Activated CD8-positive, alpha-beta memory T cell treated with anti-CD3 and anti-CD28 coated beads, Interleukin-2, amount 50 U/mL, for 4 hours (primary cell): ENCODE measurements around the gene SH2D2A.

Source experiments
- DNase-seq: peaks from one replicate; pipeline ENCODE4 v3.0.0-alpha.2; 2020

The SH2D2A gene

GRCh38 chr1:156816561-156817328, at the start of gene SH2D2A:
SH2D2A (minus strand) TSS chr1:156816848; CDS start chr1:156816708, 140 bp downstream.
- peak; percentile 94 for DNase-seq

- no peak for DNase-seq
Measured at GRCh38 chr1:156865865-156866248, 49.2 kb upstream of the SH2D2A start.

- DNase-seq = no peak
Measured at GRCh38 chr1:156865258-156865657, 48.6 kb upstream of the SH2D2A start.

GRCh38 chr1:156864796-156865195, 48.1 kb upstream of the SH2D2A start:
- no peak for DNase-seq

GRCh38 chr1:156863631-156864030, 47.0 kb upstream of the SH2D2A start:
- DNase-seq = no peak

GRCh38 chr1:156862997-156863599, 46.5 kb upstream of the SH2D2A start:
- no peak for DNase-seq

GRCh38 chr1:156862584-156862983, 45.9 kb upstream of the SH2D2A start:
- no peak for DNase-seq

- peak; percentile 63 for DNase-seq
Measured at GRCh38 chr1:156860628-156861423, 44.2 kb upstream of the SH2D2A start, which contains the start of gene NTRK1. NTRK1 (plus strand) TSS chr1:156860865; CDS start chr1:156860935, 70 bp downstream.

- DNase-seq = peak; percentile 72
Measured at GRCh38 chr1:156860113-156860627, 43.5 kb upstream of the SH2D2A start.

- DNase-seq = peak; percentile 33
Measured at GRCh38 chr1:156859523-156860112, 43.0 kb upstream of the SH2D2A start.

GRCh38 chr1:156858959-156859522, 42.4 kb upstream of the SH2D2A start, which contains the start of gene INSRR:
INSRR (minus strand) TSS chr1:156859117; CDS start chr1:156858621, 496 bp downstream.
- DNase-seq = no peak

GRCh38 chr1:156858555-156858956, 41.9 kb upstream of the SH2D2A start:
- DNase-seq = no peak

- no peak for DNase-seq
Measured at GRCh38 chr1:156857532-156857931, 40.9 kb upstream of the SH2D2A start.

- DNase-seq = no peak
Measured at GRCh38 chr1:156856282-156856785, 39.7 kb upstream of the SH2D2A start.

- DNase-seq = no peak
Measured at GRCh38 chr1:156854634-156855033, 38.0 kb upstream of the SH2D2A start.

GRCh38 chr1:156853761-156854160, 37.1 kb upstream of the SH2D2A start:
- DNase-seq = no peak

- DNase-seq = no peak
Measured at GRCh38 chr1:156852418-156852874, 35.8 kb upstream of the SH2D2A start.

GRCh38 chr1:156851779-156852417, 35.2 kb upstream of the SH2D2A start:
- no peak for DNase-seq

- DNase-seq = no peak
Measured at GRCh38 chr1:156849151-156849496, 32.5 kb upstream of the SH2D2A start.

- DNase-seq = peak; percentile 65
Measured at GRCh38 chr1:156848461-156849150, 32.0 kb upstream of the SH2D2A start.
